Erythroblast (primary cell): ENCODE data around the gene LAMA1.

Experiments
- GATA1 ChIP-seq: IDR thresholded peaks from 2 replicates; pipeline ENCODE4 v1.6.1; 2011; ENCODE audit warnings: low read depth, mild to moderate bottlenecking, control low read depth, low read length, moderate library complexity
- POLR2A ChIP-seq: IDR thresholded peaks from 2 replicates; pipeline ENCODE4 v1.6.1; 2011; ENCODE audit warnings: mild to moderate bottlenecking, low read length

GRCh38 chr18:6971823-6972478, 145.6 kb downstream of the LAMA1 start:
- TF ChIP-seq POLR2A (no peak), GATA1 (no peak)
